ENCODE results near the gene GNB3.

- TF ChIP-seq POLR2A (IDR thresholded peaks at IDR 0.05; ENCODE audit: low read depth, low read length) (no peak), BHLHE40 (IDR thresholded peaks at IDR 0.05; ENCODE audit: low read depth, low read length) (no peak), USF2 (IDR thresholded peaks at IDR 0.05; ENCODE audit: low read depth, low read length) (no peak), CTCF (conservative IDR thresholded peaks at IDR 0.05; ENCODE audit: low read depth, low read length) (no peak), RAD21 (IDR thresholded peaks at IDR 0.05; ENCODE audit: low read length) (no peak), MAZ (IDR thresholded peaks at IDR 0.05; ENCODE audit: borderline replicate concordance, low read depth, low read length) (no peak), MXI1 (IDR thresholded peaks at IDR 0.05; ENCODE audit: borderline replicate concordance, low read depth, low read length) (no peak), MAFK (IDR thresholded peaks at IDR 0.05; ENCODE audit: low read depth, low read length) (no peak), SMC3 (IDR thresholded peaks at IDR 0.05; ENCODE audit: low read depth, low read length) (no peak), RFX5 (IDR thresholded peaks at IDR 0.05; ENCODE audit: low read depth, low read length) (no peak), RCOR1 (IDR thresholded peaks at IDR 0.05; ENCODE audit: insufficient replicate concordance, low read length) (no peak), NFE2L2 (IDR thresholded peaks at IDR 0.05; ENCODE audit: low read depth, low read length) (no peak), CEBPB (IDR thresholded peaks at IDR 0.05; ENCODE audit: low read depth, low read length) (no peak), CHD1 (IDR thresholded peaks at IDR 0.05; ENCODE audit: low read depth, low read length) (no peak)
Measured at GRCh38 chr12:6836851-6837250, 3.9 kb upstream of the GNB3 start.
